ENCODE data around the gene GPN2.
"Not testable (repeated sequence)": the region's sequence is repeated elsewhere in the genome, so short reads cannot be mapped to it uniquely, and the experiment has no call there.

Gene GPN2

GRCh38 chr1:26900815-26901511, 10.9 kb upstream of the GPN2 start:
- DNase-seq, result no peak

DNA sequence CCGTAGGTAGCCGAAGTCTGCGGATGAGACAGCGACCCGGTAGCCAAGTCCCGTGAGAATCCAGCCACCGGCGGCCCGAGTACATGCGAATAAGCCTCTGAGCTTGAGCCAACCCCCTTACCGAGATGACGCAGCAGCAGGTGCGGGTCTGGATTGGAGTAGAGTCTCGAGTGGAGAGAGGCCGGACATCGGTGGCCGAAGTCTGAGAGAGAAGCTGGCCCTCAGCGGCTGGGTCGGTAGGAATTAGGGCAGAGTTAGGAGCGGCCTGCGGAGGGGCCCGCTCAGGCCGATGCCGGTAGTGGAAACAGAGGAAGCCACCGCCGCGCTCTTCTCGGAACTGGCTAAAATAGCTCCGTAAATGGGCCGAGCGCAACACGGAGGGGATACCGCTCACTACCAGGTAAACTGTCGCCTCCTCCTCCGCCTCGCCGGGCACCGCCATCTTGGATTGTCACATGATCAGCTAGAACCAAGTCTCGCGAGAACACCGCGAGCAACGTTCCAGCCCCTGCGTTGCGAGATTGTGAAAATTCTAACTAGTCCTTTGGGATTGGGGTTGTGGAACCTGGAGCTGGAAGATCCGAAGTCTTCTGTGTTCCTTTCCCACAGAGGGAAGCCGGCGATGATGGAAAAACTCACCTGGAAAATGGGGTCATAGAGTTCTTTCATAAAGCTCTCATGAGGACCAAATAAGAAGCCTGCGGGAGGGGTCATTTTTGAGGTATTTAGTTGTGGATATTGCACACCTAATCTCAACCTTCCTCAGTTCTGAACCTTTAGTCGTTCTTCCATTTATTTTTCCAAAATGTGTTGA, 10.1 kb upstream of the GPN2 start, which contains the start of gene GPATCH3:
GPATCH3 (minus strand) TSS at position 467 of the 814 bp plus-strand sequence; CDS start at position 442, 25 bp downstream.
- peak; percentile 93 for DNase-seq

DNA sequence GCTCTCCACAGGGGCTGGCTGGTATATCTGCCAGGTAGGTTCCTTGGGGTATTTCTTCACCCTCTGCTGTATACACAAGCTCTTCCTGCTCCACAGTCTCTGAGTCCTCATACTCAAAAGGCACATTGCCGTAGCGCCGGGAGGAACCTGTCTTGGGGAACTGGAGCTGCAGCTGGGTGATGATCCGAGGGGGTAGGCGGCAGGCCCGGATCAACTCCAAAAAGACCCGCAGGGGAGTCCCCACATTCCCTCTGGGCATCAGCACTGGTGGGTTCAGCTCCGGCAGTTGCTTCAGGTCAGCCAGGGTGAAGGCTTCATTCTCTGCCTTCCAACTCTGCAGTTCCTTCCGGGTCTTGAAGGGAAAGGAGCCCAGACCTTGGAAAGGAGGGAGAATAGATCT, 7.3 kb upstream of the GPN2 start:
- no peak for DNase-seq

DNA sequence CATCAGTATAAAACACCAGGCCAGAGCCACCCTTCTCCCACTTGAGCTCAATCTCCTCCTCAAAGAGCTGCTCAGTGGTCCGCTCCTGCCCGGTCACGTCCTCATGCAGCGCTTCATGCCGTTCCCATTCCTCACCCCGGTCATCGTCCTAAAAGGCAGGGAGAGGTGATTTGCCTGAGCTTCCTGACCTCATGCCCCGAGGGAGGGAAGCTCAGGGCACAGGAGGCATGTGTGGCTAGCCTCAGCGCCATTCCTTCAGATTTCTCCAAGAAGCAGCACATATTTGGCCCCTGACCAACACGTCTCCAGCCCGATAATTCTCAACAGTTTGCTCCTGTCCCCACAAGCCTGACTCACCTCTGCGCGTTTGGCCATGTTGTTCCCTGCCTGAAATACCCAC, 4.2 kb upstream of the GPN2 start:
- DNase-seq, result no peak

DNA sequence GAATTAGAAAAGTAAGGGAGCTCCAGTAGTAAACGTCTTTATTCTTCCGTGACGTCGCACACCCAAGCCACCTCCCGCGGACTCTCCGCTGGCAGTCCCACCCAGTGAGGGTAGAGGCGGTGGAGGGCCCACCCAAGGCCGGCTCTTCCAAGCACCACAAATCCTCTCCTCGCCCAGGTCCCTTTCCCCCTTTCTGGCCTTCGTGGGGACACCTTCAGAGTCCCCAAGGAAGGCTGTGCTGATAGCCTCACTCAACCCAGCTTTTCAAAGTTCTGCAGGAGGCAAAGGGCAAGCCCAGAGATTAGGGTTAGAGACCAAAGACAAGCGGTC, 349 bp upstream of the GPN2 start:
- no peak for DNase-seq

DNA sequence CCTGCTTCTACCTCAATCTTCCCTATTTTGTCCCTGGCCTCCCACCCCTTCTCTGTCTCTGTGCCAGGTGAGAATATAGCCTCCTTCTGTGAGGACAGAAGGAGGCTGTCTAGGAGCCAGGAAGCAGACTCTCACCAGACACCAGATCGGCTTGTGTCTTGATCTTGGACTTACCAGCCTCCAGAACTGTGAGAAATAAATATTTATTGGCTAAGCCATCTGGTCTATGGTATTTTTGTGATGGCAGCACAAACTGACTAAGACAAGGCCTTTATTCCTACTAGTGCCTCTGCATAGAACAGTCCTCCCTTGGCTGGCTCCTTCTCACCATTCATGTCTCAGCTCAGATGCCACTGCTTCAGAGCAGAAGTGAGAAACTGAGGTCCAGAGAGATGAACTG, 1.9 kb downstream of the GPN2 start:
- DNase-seq, result no peak

GRCh38 chr1:26887125-26887524, 3.0 kb downstream of the GPN2 start:
- DNase-seq, result no peak

GRCh38 chr1:26882696-26883463, 7.2 kb downstream of the GPN2 start:
- DNase-seq, result no peak

DNA sequence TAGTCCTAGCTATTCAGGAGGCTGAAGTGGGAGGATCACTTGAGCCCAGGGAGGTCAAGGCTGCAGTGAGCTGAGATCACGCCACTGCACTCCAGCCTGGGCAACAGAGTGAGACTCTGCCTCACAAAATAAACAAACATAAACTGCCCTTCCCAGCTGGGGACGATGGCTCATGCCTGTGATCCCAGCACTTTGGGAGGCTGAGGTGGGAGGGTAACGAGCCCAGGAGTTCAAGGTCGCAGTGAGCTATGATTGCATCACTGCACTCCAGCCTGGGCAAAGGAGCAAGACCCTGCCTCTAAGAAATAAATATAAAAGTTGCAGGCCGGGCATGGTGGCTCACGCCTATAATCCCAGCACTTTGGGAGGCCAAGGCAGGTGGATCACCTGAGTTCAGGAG, 8.5 kb downstream of the GPN2 start:
- not testable (repeated sequence) for DNase-seq

- no peak for DNase-seq
Observed at GRCh38 chr1:26879793-26880192, 10.3 kb downstream of the GPN2 start.

DNA sequence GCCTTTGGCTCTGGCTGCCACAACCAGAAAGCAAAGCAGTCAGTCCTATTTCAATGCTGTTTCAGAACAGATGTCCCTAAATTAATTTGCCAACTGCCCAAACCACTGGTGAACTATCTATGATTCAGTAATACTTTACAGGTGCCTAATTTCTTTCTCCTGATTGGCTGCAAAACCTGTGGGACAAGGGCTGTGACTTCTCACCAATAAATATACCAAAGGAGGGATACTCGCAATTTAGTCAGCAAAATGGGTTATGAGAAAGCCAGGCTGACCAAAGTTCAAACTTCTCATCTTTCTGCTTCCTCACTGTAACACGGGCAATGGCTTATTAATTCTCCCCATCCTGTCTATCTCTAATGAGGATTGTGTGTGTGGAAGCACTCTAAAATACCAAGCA, 12.8 kb downstream of the GPN2 start:
- DNase-seq, result no peak

- DNase-seq, result no peak
Observed at GRCh38 chr1:26874896-26875295, 15.2 kb downstream of the GPN2 start.

DNA sequence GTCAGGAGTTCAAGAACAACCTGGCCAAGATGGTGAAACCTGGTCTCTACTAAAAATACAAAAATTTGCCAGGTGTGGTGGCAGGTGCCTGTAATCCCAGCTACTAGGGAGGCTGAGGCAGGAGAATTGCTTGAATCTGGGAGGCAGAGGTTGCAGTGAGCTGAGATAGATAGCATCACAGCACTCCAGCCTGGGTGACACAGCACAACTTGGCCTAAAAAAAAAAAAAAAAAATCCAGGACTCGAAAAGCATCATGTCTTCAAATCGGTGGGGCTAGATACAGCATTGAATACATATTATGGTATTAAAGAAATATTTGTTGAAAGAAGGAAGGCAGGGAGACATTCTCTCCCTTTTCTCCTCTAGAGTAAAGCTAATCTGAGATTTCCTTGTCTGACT, 17.0 kb downstream of the GPN2 start:
- DNase-seq, result not testable (repeated sequence)

- peak; percentile 97 for DNase-seq
Observed at GRCh38 chr1:26864610-26865480, 25.2 kb downstream of the GPN2 start.

- no peak for DNase-seq
Observed at GRCh38 chr1:26863685-26864077, 26.4 kb downstream of the GPN2 start.

- peak; percentile 80 for DNase-seq
Observed at GRCh38 chr1:26862781-26863684, 27.1 kb downstream of the GPN2 start, which contains the start of gene SFN. TSS of gene SFN (plus strand) at chr1:26863149. CDS start at chr1:26863213, 64 bp downstream.

GRCh38 chr1:26861889-26862378, 28.1 kb downstream of the GPN2 start:
- no peak for DNase-seq

GRCh38 chr1:26861286-26861701, 28.8 kb downstream of the GPN2 start:
- DNase-seq, result no peak

DNA sequence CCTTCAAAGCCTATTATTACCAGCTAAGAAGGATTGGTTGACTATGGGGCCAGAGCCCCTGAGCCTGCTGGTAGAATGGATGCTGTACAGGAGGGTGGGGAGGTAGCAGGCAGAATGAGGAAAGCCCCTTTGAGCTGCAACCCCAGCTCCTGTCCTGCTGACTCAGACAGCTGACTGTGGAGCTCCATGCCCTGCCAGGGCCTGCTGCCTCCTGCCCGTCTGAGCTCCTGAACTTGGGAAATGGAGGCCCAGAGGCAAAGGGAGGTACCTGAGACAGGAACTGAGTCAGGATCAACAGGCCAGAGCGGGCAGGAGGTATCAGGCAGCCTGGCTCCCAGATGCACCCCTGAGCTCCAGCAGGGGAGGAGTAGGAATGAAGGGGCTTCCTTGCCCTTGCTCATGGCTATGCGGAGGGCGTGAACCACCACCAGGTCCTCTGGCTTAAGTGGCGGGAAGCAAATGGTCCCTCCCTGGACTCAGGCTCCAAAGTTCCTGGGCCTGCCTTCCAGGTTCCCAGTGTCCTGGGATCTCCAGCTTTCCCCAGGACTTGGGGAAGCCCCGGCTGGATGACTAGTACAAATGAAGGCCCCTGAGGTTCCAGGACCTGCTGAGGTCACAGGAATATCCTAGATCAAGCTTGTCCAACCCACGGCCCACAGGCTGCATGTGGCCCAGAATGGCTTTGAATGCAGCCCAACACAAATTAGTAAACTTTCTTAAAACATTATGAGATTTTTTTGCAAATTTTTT, 31.0 kb downstream of the GPN2 start:
- no peak for DNase-seq

- no peak for DNase-seq
Observed at GRCh38 chr1:26858160-26858559, 31.9 kb downstream of the GPN2 start.

Data from activated CD4-positive, alpha-beta T cell treated with anti-CD3 and anti-CD28 coated beads for 48 hours (primary cell).